Measurements from ENCODE around the gene CORO7. TPM values are rescaled to one million over a fixed set of nuclear protein-coding genes. Genes with fewer than 3 reads are reported as not detected.
A peak's percentile ranks its signal among the peaks of the same experiment; 100 is the strongest.

CORO7 gene
- total RNA-seq, 1 experiment from 2014 or later: 42.1 TPM

DNA sequence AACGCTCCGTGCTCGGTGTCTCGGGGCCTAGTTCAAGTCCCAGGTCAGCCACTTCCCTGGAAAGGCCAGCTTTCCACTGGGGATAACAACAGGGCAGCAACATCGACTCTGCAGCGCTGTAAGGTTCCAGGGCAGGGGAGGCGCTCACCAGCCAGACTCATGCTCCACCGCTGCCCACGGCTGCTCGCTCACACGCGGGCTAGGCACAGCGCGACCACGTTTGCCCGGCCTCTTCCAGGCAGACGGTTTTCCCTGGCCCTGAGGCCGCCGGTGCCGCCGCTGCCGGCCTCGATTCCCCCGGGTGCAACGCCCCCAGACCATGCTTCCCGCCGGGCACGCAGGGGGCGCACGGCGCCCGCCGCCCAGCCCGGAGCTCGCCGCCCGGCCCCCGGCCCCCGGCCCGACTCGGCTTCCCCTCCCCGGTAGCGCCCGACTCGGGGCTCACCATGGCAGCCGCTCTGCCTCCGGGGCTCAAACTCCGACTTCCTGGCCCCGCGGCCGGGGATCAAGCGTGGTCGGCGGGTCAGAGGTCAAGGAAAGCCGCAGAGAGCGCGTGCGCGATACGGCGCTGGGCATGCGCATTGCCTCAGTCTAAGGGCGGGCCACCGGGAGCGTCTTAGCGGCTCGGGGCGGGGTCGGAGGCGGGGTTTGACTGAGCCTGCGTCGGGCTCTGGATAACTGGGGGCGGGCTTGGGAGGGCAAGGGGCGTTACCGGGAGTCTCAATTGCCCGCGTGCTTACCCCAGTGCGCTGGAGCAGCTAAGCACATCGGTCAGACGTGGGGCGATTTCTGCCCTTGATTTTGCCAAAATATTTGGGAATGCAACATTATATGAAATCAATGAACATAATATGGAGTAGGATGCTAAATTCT, 65.4 kb downstream of the CORO7 start, which contains the start of gene PAM16:
PAM16 (minus strand) TSS at position 535 of the 873 bp plus-strand sequence; CDS start at position 448, 87 bp downstream.
- Histone ChIP-seq H3K4me1 (replicated peaks; ENCODE audit: insufficient read depth) (peaks cover 32% of the 10 kb centered on the region), H3K9me3 (ENCODE audit: insufficient read depth, low read depth) (no peaks in the 10 kb centered on the region), H3F3A (ENCODE audit: insufficient read depth, low read depth) (peaks cover 31% of the 10 kb centered on the region; the same call in 1 of the 2 replicates), H2AFZ (peak within 1 kb of the TSS; percentile 82), H3K4me3 (peak within 1 kb of the TSS; percentile 89), H4K20me1 (ENCODE audit: insufficient read depth) (peaks cover 38% of the 10 kb centered on the region), H3K36me3 (ENCODE audit: low read depth) (no peaks in the 10 kb centered on the region), H3K27ac (peak within 1 kb of the TSS; percentile 69), H3K79me2 (ENCODE audit: low read depth) (peaks cover 49% of the 10 kb centered on the region), H3K9me2 (ENCODE audit: insufficient read depth) (no peaks in the 10 kb centered on the region), H3K27me3 (ENCODE audit: insufficient read depth, low read depth) (no peaks in the 10 kb centered on the region), H3K4me2 (peak within 1 kb of the TSS; percentile 75)
- ChIA-PET CTCF (interaction anchor here (0.5 to 2.4 kb wide), 4 partner anchors 52 to 1265 kb away, joined by 3 to 18 read pairs (median 4); no protein-coding TSS in a partner anchor), POLR2A (ENCODE audit: unreplicated experiment) (interaction anchor here (0.5 to 0.6 kb wide), 3 partner anchors 60 to 1331 kb away, joined by 3 to 4 read pairs (median 3); partner anchors contain the start of gene TNFRSF12A)
- TSS peak; percentile 48 for BruUV-seq (replicated peaks)
- intact Hi-C loops (cut with micrococcal nuclease; ENCODE audit: unreplicated experiment): no loop called here
- TF ChIP-seq EZH2 (IDR thresholded peaks at IDR 0.05; ENCODE audit: low read depth): no peak
- TF ChIP-seq, protein P1, sequence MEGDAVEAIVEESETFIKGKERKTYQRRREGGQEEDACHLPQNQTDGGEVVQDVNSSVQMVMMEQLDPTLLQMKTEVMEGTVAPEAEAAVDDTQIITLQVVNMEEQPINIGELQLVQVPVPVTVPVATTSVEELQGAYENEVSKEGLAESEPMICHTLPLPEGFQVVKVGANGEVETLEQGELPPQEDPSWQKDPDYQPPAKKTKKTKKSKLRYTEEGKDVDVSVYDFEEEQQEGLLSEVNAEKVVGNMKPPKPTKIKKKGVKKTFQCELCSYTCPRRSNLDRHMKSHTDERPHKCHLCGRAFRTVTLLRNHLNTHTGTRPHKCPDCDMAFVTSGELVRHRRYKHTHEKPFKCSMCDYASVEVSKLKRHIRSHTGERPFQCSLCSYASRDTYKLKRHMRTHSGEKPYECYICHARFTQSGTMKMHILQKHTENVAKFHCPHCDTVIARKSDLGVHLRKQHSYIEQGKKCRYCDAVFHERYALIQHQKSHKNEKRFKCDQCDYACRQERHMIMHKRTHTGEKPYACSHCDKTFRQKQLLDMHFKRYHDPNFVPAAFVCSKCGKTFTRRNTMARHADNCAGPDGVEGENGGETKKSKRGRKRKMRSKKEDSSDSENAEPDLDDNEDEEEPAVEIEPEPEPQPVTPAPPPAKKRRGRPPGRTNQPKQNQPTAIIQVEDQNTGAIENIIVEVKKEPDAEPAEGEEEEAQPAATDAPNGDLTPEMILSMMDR (conservative IDR thresholded peaks at IDR 0.05): no peak
- DNase-seq: peak; percentile 84 to 99

GRCh38 chr16:4350365-4350786, 66.0 kb downstream of the CORO7 start:
- POLR2A ChIA-PET (ENCODE audit: unreplicated experiment): interaction anchor here (0.6 kb wide), 2 partner anchors 114 to 170 kb away, joined by 3 read pairs; no protein-coding TSS in a partner anchor
- H3K79me2 ChIP-seq (ENCODE audit: low read depth): peaks cover 55% of the 10 kb centered on the region
- intact Hi-C loops (cut with micrococcal nuclease; ENCODE audit: unreplicated experiment): no loop called here

DNA sequence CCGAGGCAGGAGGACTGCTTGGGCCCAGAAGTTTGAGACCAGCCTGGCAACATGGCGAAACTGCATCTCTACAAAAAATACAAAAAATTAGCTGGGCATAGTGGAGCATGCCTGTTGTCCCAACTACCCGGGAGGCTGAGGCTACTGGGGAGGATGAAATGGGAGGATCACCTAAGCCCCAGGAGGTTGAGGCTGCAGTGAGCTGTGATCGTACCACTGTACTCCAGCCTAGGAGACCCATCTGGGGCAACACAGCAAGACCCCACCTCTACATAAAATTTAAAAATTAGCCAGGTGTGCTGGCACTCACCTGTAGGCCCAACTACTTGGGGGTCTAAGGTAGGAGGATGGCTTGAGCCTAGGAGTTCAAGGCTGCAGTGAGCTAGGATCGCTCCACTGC, 67.1 kb downstream of the CORO7 start:
- Histone ChIP-seq H3K9me2 (ENCODE audit: insufficient read depth) (no peaks in the 10 kb centered on the region), H3K27me3 (ENCODE audit: insufficient read depth, low read depth) (no peaks in the 10 kb centered on the region), H3K4me2 (peak overlapping the region; percentile 75; the same call in 1 of the 2 replicates), H3K27ac (no peak overlapping the region), H3K4me1 (replicated peaks; ENCODE audit: insufficient read depth) (peaks cover 32% of the 10 kb centered on the region), H3K79me2 (ENCODE audit: low read depth) (peaks cover 55% of the 10 kb centered on the region), H2AFZ (no peak overlapping the region), H3K4me3 (peak overlapping the region; percentile 89; the same call in 1 of the 2 replicates), H3F3A (ENCODE audit: insufficient read depth, low read depth) (peaks cover 44% of the 10 kb centered on the region; the same call in 1 of the 2 replicates), H3K9me3 (ENCODE audit: insufficient read depth, low read depth) (no peaks in the 10 kb centered on the region), H3K36me3 (ENCODE audit: low read depth) (no peaks in the 10 kb centered on the region), H4K20me1 (ENCODE audit: insufficient read depth) (peaks cover 46% of the 10 kb centered on the region)
- BruUV-seq (replicated peaks): no TSS peak
- ChIA-PET POLR2A (ENCODE audit: unreplicated experiment) (interaction anchor here (0.6 kb wide), 1 partner anchor 49 kb away, joined by 5 read pairs; no protein-coding TSS in a partner anchor), CTCF (interaction anchor here (0.7 kb wide), 1 partner anchor 24 kb away, joined by 13 read pairs; no protein-coding TSS in a partner anchor)
- no peak for DNase-seq
- intact Hi-C loops (cut with micrococcal nuclease; ENCODE audit: unreplicated experiment): no loop called here
- TF ChIP-seq EZH2 (IDR thresholded peaks at IDR 0.05; ENCODE audit: low read depth): no peak
- TF ChIP-seq, protein P1 (conservative IDR thresholded peaks at IDR 0.05): no peak

More at GRCh38 chr16:4350365-4350786, 66.0 kb downstream of the CORO7 start:
- peak overlapping the region; percentile 89 for H3K4me3 ChIP-seq
- peak overlapping the region; percentile 75 for H3K4me2 ChIP-seq
- DNase-seq: no peak
- peaks cover 38% of the 10 kb centered on the region; the same call in 1 of the 2 replicates for H3F3A ChIP-seq (ENCODE audit: insufficient read depth, low read depth)
- H3K9me2 ChIP-seq (ENCODE audit: insufficient read depth): no peaks in the 10 kb centered on the region
- peaks cover 45% of the 10 kb centered on the region for H4K20me1 ChIP-seq (ENCODE audit: insufficient read depth)
- peaks cover 32% of the 10 kb centered on the region for H3K4me1 ChIP-seq (replicated peaks; ENCODE audit: insufficient read depth)
- no peaks in the 10 kb centered on the region for H3K36me3 ChIP-seq (ENCODE audit: low read depth)
- no peaks in the 10 kb centered on the region for H3K27me3 ChIP-seq (ENCODE audit: insufficient read depth, low read depth)
- CTCF ChIA-PET: interaction anchor here (0.6 to 2.4 kb wide), 2 partner anchors 52 to 1266 kb away, joined by 3 to 6 read pairs; no protein-coding TSS in a partner anchor
- TF ChIP-seq EZH2 (IDR thresholded peaks at IDR 0.05; ENCODE audit: low read depth): no peak
- TF ChIP-seq, protein P1 (conservative IDR thresholded peaks at IDR 0.05): no peak
- peak overlapping the region; percentile 82 for H2AFZ ChIP-seq
- H3K27ac ChIP-seq: peak overlapping the region; percentile 29
- no TSS peak for BruUV-seq (replicated peaks)
- H3K9me3 ChIP-seq (ENCODE audit: insufficient read depth, low read depth): no peaks in the 10 kb centered on the region

Data from PC-9 (cell line).